HK-2 (cell line): ENCODE data around the gene TMEM47.

Source experiments
- DNase-seq: peaks from one replicate; pipeline ENCODE4 v3.0.0-alpha.2; 2018; ENCODE audit not compliant: unreplicated experiment

The TMEM47 gene

DNA sequence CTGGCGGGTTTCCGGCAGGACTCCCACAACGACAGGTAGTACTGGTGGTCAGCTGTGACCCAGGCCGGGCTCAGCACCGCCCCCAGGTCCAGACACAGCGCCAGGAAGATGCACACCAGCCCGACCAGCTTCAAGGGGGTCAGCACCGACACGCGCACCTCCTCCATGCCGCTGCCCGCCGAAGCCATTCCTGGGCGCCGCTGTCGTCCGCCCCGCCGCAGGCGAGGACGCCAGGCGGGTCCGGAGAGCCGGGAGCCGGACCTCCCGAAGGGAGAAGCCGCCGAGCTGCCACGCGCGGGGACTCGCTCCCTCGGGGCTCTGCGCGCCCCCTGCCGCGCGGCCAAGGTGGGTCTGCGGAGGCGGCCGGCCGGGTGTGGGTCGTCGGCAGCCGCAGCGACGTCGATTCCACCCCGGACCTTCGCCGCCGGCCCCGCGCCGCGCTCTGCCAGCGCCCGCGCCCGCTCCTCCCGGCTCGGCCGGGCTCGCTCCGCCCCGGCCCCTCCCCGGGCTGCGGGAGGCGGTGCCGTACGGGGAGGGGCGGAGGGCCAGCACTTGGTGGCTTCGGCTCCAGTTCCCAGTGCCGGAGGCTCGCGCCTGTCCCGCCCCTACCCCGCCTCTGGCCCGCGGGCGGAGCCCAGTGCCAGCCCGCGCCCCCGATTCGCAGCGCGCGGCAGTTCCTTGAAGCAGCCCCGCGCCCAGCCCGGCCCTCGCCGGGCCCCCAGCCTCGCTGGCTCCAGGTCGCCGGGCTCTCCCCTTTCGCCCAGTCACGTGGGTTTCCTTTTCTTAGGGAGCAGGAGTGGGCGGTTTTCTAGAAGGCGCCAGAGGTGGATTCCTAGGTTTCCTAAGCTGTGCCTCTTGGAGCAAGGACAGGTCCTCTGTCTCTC, at the start of gene TMEM47:
TSS of gene TMEM47 (minus strand) at position 444 of the 884 bp plus-strand sequence. CDS start at position 188, 256 bp downstream.
- peak; percentile 64 for DNase-seq

DNA sequence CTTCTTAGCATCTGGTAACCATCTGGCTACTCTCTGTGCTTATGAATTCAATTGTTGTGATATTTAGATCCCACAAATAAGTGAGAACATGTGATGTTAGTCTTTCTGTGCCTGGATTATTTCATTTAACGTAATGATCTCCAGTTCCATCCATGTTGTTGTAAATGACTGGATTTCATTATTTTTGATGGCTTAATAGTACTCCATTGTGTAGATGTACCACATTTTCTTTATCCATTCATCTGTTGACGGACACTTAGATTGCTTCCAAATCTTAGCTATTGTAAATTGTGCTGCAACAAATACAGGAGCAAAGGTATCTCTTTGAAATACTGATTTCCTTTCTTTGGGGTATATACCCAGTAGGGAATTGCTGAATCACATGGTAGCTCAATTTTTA, 30.0 kb upstream of the TMEM47 start:
- no peak for DNase-seq

DNA sequence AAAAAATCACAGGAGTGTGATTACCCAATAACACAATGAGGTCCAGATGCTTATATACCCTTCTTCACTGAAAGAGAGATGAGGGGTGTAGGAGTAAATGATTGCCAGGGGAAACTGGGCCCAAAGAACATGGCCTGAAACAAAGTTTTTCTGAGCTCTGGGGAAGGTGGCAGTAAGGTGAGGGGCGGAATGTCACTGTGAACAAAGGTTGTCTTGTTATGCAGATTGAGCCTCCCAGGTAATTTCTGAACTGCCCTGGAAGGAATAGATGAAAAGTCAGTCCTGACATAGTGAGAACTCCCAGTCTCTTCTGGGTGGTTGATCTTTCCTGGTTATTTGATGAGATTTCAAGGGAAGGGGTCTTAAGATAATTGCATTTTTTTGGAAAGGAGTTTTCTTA, 2.5 kb upstream of the TMEM47 start:
- no peak for DNase-seq

DNA sequence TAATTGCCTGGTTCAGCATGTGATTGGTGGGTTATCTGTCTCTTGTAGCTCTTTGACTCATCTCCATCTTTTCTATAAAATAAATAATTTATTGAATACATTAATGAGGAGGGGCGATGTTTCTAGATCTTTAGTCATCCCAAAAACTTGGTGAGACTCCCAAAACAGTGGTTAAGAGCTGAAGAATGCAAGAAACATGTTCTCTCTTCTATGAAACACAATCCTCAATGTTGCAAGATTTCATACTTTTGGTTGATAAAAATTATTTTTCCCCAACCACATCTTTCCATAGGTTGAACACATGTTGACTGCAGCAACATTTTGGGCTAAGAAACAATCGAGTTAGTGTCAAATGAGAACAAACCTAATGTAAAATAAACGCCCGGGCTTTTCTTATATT, 1.2 kb upstream of the TMEM47 start:
- no peak for DNase-seq

DNA sequence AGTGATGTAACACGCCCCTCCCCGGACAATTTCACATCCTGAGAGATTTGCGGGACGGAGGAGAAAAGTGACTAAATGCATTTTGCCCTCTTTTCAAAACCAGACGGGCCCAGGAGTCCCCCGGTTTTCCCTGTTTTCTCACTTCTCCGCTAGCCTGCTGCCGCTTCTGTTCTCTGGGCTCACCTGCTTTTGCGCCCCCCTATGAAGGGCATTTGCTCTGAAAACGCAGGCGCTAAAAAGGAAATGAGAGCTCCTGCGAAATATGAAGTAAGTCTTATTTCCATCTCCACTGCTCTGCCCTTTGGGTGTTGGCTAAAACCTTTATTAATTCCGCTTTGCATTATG, 613 bp upstream of the TMEM47 start:
- DNase-seq, result no peak

DNA sequence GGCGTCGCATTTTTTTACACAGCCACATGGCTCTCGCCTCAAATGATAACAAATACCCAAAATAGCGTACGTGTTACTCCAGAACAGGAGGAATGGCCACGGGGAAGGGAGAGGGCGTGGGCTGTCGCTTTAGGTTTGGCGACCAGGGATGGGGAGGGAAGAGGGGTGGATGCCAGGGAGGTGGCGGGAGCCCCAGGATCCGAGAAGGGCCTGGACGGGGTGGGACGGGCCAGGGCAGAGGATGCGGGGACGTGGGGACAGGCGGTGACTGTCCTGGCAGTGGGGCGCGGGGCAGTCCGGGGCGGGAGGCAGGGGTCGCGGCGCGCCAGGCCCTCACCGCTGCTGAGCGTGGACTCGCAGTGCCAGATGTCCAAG, 631 bp downstream of the TMEM47 start:
- DNase-seq, result no peak

DNA sequence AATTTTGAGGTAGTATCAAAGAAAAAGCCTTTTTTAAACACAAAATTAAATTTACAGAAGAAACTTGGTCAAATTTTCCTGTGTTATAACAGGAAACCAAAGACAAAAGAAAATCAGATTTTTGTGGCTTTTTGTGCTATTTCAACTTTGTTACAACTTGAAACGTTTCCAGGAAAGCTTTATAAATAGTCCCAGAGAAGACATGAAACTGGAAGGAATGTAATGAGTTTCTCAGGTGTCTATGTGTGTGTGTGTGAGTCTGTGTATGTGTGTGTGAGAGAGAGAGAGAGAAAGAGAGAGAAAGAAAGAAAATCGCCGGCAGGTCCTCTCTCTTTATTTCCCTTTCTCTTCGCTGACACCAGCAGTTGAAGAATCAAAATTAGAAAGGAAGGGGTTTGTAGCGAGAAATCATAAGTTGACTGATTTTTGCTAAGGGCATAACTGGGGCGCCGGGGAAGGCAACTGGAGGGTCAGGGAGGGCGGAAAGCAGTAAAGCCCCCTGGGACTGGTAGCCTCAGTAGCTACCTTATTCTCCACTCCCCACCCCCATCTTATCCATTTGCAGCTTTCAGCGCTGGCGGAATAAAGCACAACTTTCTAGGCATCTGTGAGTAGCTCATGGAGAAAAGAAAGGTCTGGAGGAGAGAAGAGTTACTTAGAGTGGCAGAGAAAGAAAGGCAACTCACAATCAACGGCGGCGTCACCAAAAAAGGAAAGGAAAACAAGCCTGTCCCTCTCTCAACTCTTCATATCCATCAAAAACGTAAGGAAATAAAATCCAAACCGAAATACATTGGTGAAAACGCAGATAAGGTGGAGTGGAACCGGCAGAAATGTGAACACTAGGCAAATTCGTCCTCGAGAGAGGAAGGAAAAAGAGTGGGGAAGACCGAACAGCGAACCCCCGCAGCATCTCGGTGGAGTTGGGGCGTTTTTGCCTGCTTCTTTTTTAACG, 1.3 kb downstream of the TMEM47 start:
- no peak for DNase-seq

DNA sequence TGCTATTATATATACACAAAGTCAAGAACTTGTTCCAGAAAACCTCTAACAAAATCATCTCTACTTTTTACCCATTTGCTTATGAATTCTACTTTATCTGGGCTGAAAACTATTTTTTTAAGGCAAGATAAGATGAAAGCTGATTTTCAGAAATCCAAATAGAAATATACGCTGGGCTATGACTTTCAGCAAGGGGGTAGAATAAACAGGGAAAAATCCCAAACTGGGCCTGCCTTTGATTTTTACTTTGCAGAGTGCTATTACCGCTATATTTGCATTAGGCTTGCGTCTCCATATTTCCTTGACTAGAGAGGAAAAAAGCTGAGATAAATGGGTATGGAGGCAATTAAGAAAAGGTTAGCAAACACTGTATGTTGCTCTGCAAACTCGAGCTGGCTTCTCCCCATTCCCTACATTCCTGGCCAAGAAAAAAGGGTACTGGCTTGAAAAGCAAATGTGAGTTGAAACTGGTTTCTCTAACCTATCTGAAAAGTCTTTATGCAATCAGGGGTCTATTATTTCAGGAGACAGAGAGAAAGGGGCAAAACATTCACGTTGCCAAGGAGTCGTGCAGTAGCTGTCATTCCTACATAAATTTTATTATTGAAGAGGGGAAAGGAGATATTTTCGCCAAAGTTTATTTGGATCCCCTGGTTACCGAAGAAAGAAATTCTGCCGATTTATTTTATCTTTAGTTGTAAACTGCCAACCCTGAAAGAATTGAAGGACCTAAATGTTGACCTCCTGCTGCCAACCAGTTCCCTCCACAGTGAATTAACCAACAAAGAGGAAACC, 2.2 kb downstream of the TMEM47 start:
- DNase-seq, result no peak

DNA sequence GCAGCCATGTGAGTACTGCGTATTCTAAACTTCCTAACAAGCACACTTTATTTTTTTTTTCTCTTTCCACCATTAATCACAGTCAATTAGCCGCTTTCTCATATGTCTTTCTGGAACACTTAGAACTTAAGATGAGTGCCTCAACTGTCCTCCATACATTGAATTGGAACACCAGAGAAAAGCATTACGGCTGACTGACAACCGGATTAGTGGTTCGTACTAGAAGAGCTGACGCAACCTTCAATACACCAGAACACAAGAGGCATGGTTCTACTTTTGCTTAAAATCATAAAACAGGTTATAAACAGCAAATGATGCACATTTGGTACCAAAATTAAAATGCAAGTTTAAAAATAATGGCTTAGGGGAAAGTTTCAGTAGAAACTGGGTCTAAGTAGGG, 3.3 kb downstream of the TMEM47 start:
- no peak for DNase-seq

DNA sequence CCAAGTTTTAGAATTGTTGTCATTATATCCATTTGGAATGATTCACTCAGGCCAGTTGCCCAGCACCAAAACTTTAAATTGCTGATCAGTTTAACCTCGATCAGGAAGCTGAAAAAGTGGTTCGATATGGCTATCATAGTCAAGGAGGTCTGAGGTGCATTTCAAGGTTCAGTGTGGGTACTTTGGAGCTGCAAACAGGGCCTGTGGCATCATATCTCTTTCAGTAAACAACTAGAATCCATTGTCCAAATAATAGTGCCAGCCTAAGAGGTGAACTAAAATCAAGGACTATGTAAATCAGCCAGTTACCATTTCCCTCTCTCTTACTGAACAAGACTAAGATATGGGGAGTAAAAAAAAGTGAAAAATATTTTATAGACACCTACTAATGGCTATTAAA, 14.2 kb downstream of the TMEM47 start:
- no peak for DNase-seq

DNA sequence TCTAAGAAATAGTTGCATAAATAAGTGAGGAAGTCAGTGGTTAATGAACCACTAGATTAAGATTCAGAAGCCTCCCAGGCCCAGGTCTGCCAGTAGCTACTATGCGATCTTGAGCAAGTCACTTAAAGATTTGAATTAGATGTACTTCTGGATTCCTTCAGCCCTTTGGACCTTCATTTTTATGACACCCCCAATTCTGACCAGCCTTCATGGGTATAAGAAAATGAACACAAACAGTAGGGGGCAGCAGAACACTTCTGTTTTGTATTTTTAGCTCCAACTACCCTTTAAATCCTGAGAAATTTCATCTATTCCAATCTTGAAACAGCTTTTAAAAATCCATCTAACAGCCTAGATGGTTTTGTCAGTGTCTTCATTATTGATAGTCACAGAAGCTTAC, 19.0 kb downstream of the TMEM47 start:
- no peak for DNase-seq

DNA sequence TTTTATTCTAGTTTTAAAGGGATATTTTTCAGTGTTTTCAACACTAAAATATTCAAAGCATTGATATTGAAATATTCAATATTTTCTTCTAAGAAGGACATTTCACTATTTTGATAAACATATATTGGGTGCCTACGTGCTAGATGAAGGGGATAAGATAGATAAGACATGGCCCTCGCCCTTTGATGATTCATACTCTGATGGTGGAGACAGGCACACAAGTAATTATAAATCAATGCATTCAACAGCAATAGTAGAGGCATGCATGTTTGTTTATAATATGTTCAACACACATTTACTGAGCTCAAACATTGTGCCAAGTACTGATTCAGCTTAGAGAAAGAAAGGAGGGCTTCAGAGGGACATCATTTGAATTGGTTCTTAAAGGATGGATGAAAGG, 22.7 kb downstream of the TMEM47 start:
- DNase-seq, result no peak

DNA sequence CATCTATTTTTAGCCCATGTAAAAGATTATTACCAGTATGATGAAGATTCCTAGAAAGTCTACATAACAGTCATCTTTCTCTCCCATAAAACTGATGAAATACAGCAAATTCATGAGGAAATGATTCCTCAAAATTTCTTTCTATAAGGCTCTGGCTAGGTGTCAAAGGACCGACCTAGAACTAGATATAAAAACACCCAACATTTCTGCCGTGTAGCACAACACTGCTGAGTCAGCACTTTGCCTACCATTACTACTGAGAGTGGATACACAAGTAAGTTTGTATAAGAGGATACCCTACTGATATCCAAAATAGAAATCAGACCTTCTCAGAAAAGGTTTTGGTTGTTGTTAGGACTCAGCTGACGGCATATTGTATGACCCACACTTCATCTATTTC, 24.7 kb downstream of the TMEM47 start:
- DNase-seq, result no peak

DNA sequence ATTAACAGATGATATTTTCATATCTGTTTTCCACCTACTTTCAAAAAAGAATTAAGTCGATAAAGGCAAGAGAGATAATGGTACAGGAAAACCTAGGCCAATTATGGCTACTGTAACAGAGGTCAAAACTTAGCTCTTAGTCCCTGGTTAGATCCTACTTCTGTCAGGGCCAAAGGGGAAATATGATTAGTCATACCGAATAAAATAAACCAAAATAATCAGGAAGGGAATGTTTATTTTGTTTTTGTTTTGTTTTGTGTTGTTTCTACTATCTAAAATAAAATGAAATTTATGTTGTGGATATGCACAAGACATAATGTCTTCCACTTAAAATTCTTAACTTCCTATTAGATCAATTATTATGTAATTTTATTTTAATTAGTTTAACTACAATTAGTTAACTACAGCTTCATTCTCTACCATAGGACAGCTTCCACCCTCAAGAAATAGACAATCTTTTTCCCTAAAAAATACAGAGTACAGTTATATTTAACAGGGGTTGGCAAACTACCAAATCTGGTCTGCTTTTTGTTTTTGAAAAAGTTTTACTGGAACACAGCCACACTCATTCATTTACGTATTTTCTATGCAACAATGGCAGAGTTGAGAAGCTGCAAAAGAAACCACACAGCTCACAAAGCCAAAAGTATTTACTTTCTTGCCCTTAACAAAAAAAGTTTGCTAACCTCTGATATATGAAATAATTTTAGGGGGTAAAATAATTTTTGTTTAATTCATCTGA, 25.4 kb downstream of the TMEM47 start:
- DNase-seq, result no peak

DNA sequence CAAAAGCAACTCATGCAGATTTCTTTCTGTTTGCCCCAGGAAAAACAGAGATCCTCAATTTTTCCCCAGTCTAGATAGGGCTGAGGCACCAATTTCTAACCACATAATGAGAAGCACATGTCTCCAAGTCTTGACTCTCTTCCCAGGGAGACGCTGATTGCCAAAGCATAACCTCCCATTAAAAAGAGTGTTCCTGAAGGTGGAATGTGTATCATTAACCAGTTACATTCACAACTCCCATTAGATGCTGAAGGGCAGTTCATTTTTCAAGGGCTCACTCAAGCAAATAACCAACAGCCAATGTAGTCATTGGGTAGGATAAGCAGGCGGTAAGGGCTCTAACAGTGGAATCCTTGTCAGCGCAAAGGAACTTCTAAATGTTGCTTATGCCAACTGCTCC, 27.5 kb downstream of the TMEM47 start:
- DNase-seq, result no peak

DNA sequence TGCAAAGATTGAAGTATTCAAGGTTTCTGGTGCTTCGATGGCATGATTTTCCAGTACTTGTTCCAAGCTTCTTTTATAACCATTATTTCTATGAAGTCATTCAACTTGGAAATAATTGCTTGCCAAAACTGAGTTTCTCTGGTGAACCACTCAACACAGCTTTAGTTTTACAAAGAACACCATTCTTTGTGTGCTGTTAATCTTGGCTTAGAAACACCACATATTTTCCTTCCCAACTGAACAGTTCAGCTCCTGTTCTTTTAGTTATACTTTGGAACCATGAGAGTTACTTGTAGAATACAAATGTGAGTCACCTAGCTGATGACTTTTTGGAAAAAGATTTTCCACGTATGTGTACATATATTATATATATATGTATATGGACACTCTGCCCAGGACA, 32.7 kb downstream of the TMEM47 start:
- no peak for DNase-seq

DNA sequence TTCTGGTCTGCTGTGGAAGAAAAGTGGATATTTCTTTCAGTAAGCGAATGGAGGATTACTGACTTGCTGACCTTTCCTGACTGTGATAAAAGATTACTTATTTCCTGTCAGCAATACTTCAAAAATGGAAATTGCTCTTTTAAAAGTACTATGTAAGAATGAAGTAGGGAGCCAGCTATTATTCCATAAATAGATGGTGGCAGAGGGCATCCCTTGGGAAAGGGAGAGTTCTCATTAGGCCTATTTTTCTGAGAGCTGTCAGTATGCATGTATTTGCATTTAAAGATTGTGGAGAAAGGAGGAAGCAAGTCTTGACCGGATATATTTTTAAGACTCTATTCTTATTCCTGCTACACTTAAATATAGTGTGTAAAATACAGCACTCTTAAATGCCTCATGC, 37.2 kb downstream of the TMEM47 start:
- no peak for DNase-seq

DNA sequence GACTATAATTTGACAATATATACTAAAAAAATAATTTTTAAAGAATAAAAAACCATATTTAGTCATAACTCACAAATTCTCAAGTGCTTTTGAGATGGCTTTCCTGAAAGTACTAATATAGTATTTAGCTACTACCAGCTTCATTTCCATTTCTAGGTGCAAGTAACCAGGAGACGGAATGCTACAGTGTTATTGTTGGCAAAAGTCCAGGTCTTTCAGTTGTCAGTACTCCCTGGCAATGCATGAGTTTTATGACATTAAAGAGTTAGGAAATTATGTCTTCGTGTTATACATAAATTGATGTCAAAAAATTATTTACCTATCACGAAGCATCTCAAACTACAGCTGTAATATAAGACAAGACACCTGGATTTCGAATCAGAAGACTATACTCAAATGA, 45.0 kb downstream of the TMEM47 start:
- no peak for DNase-seq

DNA sequence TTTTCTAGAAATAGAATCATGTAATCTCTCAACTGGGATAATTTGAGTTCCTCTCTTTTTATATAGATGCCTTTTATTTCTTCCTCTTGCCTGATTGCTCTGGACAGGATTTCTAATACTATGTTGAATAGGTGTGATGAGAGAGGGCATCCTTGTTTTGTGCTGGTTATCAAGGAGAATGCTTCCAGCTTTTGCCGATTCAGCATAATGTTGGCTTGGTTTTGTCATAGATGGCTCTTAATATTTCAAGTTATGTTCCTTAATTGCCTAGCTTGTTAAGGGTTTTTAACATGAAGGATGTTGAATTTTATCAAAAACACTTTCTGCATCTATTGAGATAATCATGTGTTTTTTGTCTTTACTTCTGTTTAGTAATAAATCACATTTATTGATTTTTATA, 58.7 kb downstream of the TMEM47 start:
- no peak for DNase-seq

DNA sequence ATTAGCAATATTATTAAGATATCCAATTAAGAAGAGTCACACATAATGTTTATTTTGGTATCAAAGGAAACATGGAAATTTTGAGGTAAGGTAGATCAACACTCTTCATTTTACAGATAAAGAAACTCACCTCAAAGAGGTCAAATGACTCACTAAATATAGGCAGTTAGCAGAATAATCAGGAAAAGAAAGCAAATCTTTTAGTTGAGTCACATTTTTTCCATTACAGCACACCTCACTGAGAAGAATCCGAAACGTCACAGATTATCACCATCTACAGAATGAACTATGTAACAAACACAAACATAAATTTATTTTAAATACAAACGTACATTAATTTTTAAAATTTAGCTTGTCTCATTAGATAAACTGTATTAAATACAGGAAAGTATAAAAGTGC, 70.1 kb downstream of the TMEM47 start:
- no peak for DNase-seq

DNA sequence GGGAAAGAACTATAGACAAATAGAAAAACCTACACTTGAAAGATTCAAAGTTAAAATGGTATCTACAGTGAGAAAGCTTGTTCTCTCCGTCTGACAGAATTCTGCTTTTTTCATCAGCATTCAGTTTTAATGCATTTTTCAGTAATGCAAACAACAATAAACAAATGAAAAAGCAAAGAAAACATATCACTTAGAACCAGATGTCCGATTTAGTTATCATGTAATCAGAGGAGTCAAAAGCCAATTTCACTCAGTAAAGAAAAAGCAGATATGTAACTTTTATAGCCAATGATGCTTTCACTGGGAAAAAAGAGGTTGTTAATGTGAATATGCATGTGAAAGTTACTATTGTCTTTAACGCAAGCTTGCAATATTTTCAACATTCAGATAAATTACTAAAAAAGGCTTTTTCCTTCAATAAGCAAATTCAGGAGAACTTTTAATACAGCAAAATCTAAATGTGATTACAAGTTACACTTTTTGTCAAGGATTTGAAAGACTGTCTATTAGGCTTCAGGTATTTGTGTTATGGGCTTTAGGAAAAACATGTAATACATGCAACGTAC, 70.7 kb downstream of the TMEM47 start:
- DNase-seq, result no peak
